Nephron (organoid): ENCODE data around the gene KLF18.

ENCODE experiments used
- H3K27ac Mint-ChIP-seq, 3 experiments: 2 replicates each; pipeline ENCODE4 v1.8.0; 2020; ENCODE audit warnings: mixed read lengths in 3 of 3, mild to moderate bottlenecking in 2 of 3, moderate library complexity in 1 of 3
- H3K27me3 Mint-ChIP-seq: 2 replicates; pipeline ENCODE4 v1.8.0; 2021; ENCODE audit warnings: low read depth, mild to moderate bottlenecking, moderate library complexity, mixed read lengths
- H3K36me3 Mint-ChIP-seq: 2 replicates; pipeline ENCODE4 v1.8.0; 2020; ENCODE audit warnings: low read depth, mixed read lengths
- H3K4me1 Mint-ChIP-seq: 2 replicates; pipeline ENCODE4 v1.8.0; 2020; ENCODE audit warnings: mixed read lengths
- H3K4me3 Mint-ChIP-seq, 3 experiments: 2 replicates each; pipeline ENCODE4 v1.8.0; 2020; ENCODE audit warnings: mild to moderate bottlenecking in 3 of 3, mixed read lengths in 3 of 3, moderate library complexity in 2 of 3
- H3K9me3 Mint-ChIP-seq: 2 replicates; pipeline ENCODE4 v1.8.0; 2020; ENCODE audit warnings: mixed read lengths
- CTCF ChIP-seq, 3 experiments: fragments of 200-600 bp; sonication (generic); IDR thresholded peaks; one replicate each; pipeline ENCODE4 v1.5.0; 2021; ENCODE audit warnings: antibody characterized with exemption in 3 of 3; ENCODE audit not compliant: unreplicated experiment in 3 of 3

The KLF18 gene

GRCh38 chr1:44141531-44141930 lies at the start of gene KLF18:
Gene KLF18, minus strand, starts transcription at chr1:44141631. Its CDS starts 0 bp downstream, at chr1:44141631.
- no peak within 1 kb of the TSS for H3K4me3 Mint-ChIP-seq
- TF ChIP-seq CTCF (IDR thresholded peaks at IDR 0.05; ENCODE audit: unreplicated experiment in 3 of 3): no peak

GRCh38 chr1:44174630-44175029 lies 33.2 kb upstream of the KLF18 start:
- no peak for TF ChIP-seq CTCF (IDR thresholded peaks at IDR 0.05; ENCODE audit: unreplicated experiment in 3 of 3)
- H3K27ac Mint-ChIP-seq: no peak overlapping the region
- peaks cover 23% of the 10 kb centered on the region for H3K9me3 Mint-ChIP-seq
- no peaks in the 10 kb centered on the region for H3K4me1 Mint-ChIP-seq
- no peaks in the 10 kb centered on the region for H3K36me3 Mint-ChIP-seq
- H3K27me3 Mint-ChIP-seq: peaks cover 4% of the 10 kb centered on the region
- H3K4me3 Mint-ChIP-seq: no peak overlapping the region

More at GRCh38 chr1:44141531-44141930, at the start of gene KLF18:
- H3K36me3 Mint-ChIP-seq: peaks cover 9% of the 10 kb centered on the region
- no peak within 1 kb of the TSS for H3K27ac Mint-ChIP-seq
- peaks cover 36% of the 10 kb centered on the region for H3K9me3 Mint-ChIP-seq
- no peaks in the 10 kb centered on the region for H3K4me1 Mint-ChIP-seq
- no peaks in the 10 kb centered on the region for H3K27me3 Mint-ChIP-seq

GRCh38 chr1:44170281-44170823 lies 28.9 kb upstream of the KLF18 start:
- no peak overlapping the region for H3K27ac Mint-ChIP-seq
- H3K36me3 Mint-ChIP-seq: no peaks in the 10 kb centered on the region
- peaks cover 24% of the 10 kb centered on the region for H3K9me3 Mint-ChIP-seq
- no peaks in the 10 kb centered on the region for H3K4me1 Mint-ChIP-seq
- H3K27me3 Mint-ChIP-seq: peaks cover 13% of the 10 kb centered on the region
- no peak for TF ChIP-seq CTCF (IDR thresholded peaks at IDR 0.05; ENCODE audit: unreplicated experiment in 3 of 3)
- H3K4me3 Mint-ChIP-seq: no peak overlapping the region

DNA sequence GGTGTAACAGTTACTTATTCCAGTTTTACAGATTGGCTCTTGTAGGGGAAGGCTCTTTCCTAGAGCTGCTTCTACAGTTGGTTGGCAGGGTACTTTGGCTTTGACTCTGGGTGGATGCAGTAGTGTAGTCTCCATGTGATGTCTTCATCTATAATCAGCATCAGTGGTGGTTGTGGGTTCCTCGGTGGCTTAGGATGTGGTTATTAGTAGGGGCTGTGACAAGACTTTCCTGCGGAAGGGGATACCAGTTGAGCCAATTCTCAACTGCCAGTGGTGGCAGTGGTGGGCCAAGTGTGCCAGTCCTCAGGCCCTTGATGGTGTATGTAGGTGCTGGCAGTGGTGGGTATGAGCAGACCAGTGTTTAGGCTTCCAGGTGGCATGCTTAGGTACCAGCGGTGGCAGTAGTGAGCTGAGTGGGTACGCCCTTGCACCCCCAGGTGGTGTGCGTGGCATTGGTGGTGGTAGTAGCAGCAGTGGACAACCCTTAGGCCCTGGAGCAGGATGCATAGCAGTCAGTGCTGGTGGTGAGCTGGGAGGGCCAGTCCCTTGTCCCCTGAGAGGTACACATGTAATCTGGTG lies 27.2 kb upstream of the KLF18 start:
- no peaks in the 10 kb centered on the region for H3K4me1 Mint-ChIP-seq
- H3K36me3 Mint-ChIP-seq: no peaks in the 10 kb centered on the region
- no peak overlapping the region for H3K4me3 Mint-ChIP-seq
- no peak for TF ChIP-seq CTCF (IDR thresholded peaks at IDR 0.05; ENCODE audit: unreplicated experiment in 3 of 3)
- no peak overlapping the region for H3K27ac Mint-ChIP-seq
- peaks cover 13% of the 10 kb centered on the region for H3K27me3 Mint-ChIP-seq
- peaks cover 18% of the 10 kb centered on the region for H3K9me3 Mint-ChIP-seq

DNA sequence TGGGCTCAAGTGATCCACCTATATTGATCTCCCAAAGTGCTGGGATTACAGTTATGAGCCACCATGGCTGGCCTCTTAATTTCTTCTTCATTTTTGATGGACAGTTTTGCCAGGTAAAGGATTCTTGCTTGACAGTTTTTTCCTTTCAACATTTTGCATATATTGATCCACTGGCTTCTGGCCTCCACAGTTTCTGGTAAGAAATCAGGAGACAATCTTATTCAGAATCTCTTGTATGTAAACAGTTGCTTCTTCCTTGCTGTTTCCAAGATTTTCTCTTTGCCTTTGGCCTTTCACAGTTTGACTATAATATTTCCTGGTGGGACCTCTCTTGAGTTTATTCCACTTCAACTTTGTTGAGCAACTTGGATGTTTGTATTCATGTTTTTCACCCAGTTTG lies 20.1 kb upstream of the KLF18 start:
- TF ChIP-seq CTCF (IDR thresholded peaks at IDR 0.05; ENCODE audit: unreplicated experiment in 3 of 3): no peak
- H3K36me3 Mint-ChIP-seq: no peaks in the 10 kb centered on the region
- peaks cover 9% of the 10 kb centered on the region for H3K27me3 Mint-ChIP-seq
- no peaks in the 10 kb centered on the region for H3K4me1 Mint-ChIP-seq
- no peak overlapping the region for H3K27ac Mint-ChIP-seq
- peaks cover 7% of the 10 kb centered on the region for H3K9me3 Mint-ChIP-seq
- H3K4me3 Mint-ChIP-seq: no peak overlapping the region

DNA sequence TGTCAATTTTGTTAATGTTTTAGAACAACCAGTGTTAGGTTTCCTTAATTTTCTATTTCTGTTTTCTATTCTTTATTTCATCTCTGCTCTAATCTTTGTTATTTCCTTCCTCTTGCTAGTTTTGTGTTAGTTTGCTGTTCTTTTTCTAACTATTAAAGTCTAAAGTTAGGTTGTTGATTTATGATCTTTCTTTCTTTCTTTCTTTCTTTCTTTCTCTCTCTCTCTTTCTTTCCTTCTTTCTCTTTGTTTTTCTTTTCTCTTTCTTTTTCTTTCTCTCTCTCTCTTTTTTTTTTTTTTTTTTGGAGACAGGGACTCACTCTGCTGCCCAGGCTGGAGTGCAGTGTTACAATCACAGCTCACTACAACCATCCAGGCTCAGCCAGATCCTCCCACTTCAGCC lies 17.4 kb upstream of the KLF18 start:
- no peak for TF ChIP-seq CTCF (IDR thresholded peaks at IDR 0.05; ENCODE audit: unreplicated experiment in 3 of 3)
- H3K36me3 Mint-ChIP-seq: no peaks in the 10 kb centered on the region
- H3K9me3 Mint-ChIP-seq: peaks cover 6% of the 10 kb centered on the region
- peaks cover 4% of the 10 kb centered on the region for H3K27me3 Mint-ChIP-seq
- no peaks in the 10 kb centered on the region for H3K4me1 Mint-ChIP-seq
- no peak overlapping the region for H3K4me3 Mint-ChIP-seq
- H3K27ac Mint-ChIP-seq: no peak overlapping the region
